ENCODE results near the gene LAMA4. TPM values are rescaled to one million over a fixed set of nuclear protein-coding genes. Genes with fewer than 3 reads are reported as not detected.

LAMA4 gene
- total and polyA plus RNA-seq, 4 donors = 2.1 to 6.0 (median 3.5) TPM

DNA sequence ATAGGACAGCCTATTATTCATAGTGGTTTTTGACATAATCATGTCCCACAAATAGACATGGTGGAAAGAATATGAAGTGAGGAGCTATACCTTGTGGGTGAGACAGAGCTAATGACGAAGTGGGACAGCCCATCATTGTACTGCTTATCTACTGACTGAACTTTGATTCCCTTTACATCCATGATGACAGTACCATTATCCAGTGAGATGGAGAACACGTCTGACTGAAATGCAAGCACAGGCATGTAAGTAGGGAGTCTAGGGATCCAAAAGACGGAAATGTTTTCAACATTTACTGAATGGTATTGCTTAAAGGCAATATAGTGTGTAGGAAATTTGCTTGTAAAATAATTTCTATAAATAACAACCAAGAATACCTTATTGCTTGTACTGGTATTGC, 123.5 kb downstream of the LAMA4 start (continued):
- no peak for TF ChIP-seq YY1 (IDR thresholded peaks at IDR 0.05)

DNA sequence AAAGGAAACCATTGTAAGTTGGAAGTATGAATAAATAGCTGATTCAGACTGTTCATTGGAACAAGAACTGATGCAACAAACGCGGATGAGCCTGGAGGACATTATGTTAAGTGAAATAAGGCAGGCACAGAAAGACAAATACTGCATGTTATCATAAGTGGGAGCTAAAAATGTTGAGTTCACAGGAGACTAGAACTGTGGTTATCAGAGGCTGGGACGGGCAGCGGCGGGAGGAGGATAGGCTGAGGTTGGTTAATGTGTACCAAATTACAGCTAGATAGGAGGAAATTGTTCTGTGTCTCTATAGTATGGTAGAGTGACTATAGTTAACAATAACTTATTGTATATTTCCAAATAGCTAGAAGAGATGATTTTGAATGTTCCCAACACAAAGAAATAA, 126.2 kb downstream of the LAMA4 start:
- H3K27ac ChIP-seq (ENCODE audit: low read depth in 1 of 2, low read length in 2 of 2) = no peak overlapping the region
- H3K27me3 ChIP-seq (ENCODE audit: control insufficient read depth in 4 of 4, insufficient read depth in 4 of 4, low read length in 3 of 4) = no peaks in the 10 kb centered on the region
- H3K36me3 ChIP-seq (ENCODE audit: control insufficient read depth in 4 of 4, insufficient read depth in 3 of 4, low read depth in 1 of 4, low read length in 3 of 4) = no peaks in the 10 kb centered on the region
- H3K9ac ChIP-seq (ENCODE audit: low read depth in 1 of 2, low read length in 2 of 2) = no peak overlapping the region
- WGBS = 85% methylated on average over 5 of the region's 5 CpGs
- DNase-seq (ENCODE audit: low spot score) = no peak
- H3K4me3 ChIP-seq (ENCODE audit: low read depth in 1 of 3, low read length in 3 of 3) = no peak overlapping the region
- H3K4me1 ChIP-seq (ENCODE audit: control insufficient read depth in 4 of 4, insufficient read depth in 4 of 4, low read length in 3 of 4) = no peaks in the 10 kb centered on the region
- no peaks in the 10 kb centered on the region for H3K9me3 ChIP-seq (ENCODE audit: control insufficient read depth in 4 of 4, low read length in 3 of 4)
- TF ChIP-seq EGR1 (IDR thresholded peaks at IDR 0.05; ENCODE audit: low read depth in 2 of 2) (no peak), RXRA (IDR thresholded peaks at IDR 0.05) (no peak), HNF4G (IDR thresholded peaks at IDR 0.05) (no peak), RAD21 (IDR thresholded peaks at IDR 0.05) (no peak), SP1 (IDR thresholded peaks at IDR 0.05) (no peak), HNF4A (conservative IDR thresholded peaks at IDR 0.05) (no peak), NR2F2 (IDR thresholded peaks at IDR 0.05) (no peak), FOXA1 (IDR thresholded peaks at IDR 0.05) (no peak), JUND (IDR thresholded peaks at IDR 0.05) (no peak), YY1 (IDR thresholded peaks at IDR 0.05) (no peak), GABPA (IDR thresholded peaks at IDR 0.05 in 1 of 2, conservative IDR thresholded peaks at IDR 0.05 in 1 of 2) (no peak), FOXA2 (IDR thresholded peaks at IDR 0.05) (no peak), TAF1 (conservative IDR thresholded peaks at IDR 0.05) (no peak)
- TF ChIP-seq, protein P1, sequence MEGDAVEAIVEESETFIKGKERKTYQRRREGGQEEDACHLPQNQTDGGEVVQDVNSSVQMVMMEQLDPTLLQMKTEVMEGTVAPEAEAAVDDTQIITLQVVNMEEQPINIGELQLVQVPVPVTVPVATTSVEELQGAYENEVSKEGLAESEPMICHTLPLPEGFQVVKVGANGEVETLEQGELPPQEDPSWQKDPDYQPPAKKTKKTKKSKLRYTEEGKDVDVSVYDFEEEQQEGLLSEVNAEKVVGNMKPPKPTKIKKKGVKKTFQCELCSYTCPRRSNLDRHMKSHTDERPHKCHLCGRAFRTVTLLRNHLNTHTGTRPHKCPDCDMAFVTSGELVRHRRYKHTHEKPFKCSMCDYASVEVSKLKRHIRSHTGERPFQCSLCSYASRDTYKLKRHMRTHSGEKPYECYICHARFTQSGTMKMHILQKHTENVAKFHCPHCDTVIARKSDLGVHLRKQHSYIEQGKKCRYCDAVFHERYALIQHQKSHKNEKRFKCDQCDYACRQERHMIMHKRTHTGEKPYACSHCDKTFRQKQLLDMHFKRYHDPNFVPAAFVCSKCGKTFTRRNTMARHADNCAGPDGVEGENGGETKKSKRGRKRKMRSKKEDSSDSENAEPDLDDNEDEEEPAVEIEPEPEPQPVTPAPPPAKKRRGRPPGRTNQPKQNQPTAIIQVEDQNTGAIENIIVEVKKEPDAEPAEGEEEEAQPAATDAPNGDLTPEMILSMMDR (IDR thresholded peaks at IDR 0.05; ENCODE audit: low read depth, low read length, missing input control) = no peak
- TF ChIP-seq, protein P2, sequence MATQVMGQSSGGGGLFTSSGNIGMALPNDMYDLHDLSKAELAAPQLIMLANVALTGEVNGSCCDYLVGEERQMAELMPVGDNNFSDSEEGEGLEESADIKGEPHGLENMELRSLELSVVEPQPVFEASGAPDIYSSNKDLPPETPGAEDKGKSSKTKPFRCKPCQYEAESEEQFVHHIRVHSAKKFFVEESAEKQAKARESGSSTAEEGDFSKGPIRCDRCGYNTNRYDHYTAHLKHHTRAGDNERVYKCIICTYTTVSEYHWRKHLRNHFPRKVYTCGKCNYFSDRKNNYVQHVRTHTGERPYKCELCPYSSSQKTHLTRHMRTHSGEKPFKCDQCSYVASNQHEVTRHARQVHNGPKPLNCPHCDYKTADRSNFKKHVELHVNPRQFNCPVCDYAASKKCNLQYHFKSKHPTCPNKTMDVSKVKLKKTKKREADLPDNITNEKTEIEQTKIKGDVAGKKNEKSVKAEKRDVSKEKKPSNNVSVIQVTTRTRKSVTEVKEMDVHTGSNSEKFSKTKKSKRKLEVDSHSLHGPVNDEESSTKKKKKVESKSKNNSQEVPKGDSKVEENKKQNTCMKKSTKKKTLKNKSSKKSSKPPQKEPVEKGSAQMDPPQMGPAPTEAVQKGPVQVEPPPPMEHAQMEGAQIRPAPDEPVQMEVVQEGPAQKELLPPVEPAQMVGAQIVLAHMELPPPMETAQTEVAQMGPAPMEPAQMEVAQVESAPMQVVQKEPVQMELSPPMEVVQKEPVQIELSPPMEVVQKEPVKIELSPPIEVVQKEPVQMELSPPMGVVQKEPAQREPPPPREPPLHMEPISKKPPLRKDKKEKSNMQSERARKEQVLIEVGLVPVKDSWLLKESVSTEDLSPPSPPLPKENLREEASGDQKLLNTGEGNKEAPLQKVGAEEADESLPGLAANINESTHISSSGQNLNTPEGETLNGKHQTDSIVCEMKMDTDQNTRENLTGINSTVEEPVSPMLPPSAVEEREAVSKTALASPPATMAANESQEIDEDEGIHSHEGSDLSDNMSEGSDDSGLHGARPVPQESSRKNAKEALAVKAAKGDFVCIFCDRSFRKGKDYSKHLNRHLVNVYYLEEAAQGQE (IDR thresholded peaks at IDR 0.05) = no peak
- TF ChIP-seq, protein P3, sequence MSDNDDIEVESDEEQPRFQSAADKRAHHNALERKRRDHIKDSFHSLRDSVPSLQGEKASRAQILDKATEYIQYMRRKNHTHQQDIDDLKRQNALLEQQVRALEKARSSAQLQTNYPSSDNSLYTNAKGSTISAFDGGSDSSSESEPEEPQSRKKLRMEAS (IDR thresholded peaks at IDR 0.05) = no peak
- TF ChIP-seq, protein P4, sequence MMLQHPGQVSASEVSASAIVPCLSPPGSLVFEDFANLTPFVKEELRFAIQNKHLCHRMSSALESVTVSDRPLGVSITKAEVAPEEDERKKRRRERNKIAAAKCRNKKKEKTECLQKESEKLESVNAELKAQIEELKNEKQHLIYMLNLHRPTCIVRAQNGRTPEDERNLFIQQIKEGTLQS (IDR thresholded peaks at IDR 0.05) = no peak
- TF ChIP-seq, protein P5, sequence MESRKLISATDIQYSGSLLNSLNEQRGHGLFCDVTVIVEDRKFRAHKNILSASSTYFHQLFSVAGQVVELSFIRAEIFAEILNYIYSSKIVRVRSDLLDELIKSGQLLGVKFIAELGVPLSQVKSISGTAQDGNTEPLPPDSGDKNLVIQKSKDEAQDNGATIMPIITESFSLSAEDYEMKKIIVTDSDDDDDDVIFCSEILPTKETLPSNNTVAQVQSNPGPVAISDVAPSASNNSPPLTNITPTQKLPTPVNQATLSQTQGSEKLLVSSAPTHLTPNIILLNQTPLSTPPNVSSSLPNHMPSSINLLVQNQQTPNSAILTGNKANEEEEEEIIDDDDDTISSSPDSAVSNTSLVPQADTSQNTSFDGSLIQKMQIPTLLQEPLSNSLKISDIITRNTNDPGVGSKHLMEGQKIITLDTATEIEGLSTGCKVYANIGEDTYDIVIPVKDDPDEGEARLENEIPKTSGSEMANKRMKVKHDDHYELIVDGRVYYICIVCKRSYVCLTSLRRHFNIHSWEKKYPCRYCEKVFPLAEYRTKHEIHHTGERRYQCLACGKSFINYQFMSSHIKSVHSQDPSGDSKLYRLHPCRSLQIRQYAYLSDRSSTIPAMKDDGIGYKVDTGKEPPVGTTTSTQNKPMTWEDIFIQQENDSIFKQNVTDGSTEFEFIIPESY (IDR thresholded peaks at IDR 0.05) = no peak

Measured in liver (tissue), 9 donors.